Measurements from ENCODE around the gene CDC20.

The CDC20 gene

DNA sequence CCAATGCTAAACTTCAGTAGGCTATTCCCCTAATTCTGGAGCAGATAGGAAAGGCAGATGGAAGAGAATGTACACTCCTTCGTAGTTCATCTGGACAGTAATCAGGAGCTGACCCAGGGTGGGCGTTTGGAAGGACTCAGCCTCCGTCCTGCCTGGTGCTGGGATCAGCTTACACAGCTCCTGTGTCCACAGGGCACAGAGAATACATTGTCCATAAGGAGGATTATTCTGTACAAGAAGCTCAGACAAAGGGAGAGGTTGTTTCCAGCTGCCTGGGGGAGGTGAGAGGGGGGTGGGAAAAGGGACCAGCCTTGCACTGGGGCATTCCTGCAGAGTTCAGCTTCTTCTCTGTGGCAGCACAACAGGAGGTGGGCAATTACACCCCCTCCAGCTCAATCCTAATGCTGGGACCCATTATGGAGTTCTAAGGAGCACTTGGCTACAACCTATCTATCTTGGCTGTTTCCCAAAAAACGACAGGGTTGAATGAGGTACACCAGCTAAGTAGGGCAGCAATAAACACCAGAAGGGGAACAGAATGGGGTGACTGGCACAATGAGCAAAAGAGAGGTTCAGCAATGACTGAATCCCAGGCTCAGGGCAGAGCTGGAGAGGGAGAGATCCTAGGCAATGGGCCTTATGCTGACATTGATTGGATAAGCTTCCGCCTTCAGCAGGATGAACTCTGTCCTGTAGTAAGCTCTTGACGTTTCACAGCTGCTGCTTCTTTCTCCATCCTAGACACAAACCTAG, 23.4 kb downstream of the CDC20 start:
- Histone ChIP-seq H3K9ac (ENCODE audit: low read length) (no peak overlapping the region), H3K4me3 (ENCODE audit: low read depth, low read length, poor library complexity, severe bottlenecking) (no peak overlapping the region), H3K27ac (ENCODE audit: low read depth, low read length, poor library complexity, severe bottlenecking) (no peak overlapping the region), H3K36me3 (ENCODE audit: insufficient read depth, low read length) (peaks cover 60% of the 10 kb centered on the region), H3K4me2 (ENCODE audit: low read length) (no peak overlapping the region), H4K20me1 (ENCODE audit: insufficient read depth, low read length) (no peaks in the 10 kb centered on the region), H2AFZ (ENCODE audit: low read length) (no peak overlapping the region), H3K4me1 (ENCODE audit: insufficient read depth, low read length, severe bottlenecking) (no peaks in the 10 kb centered on the region), H3K79me2 (ENCODE audit: insufficient read depth, low read length) (no peaks in the 10 kb centered on the region), H3F3A (ENCODE audit: insufficient read depth, low read length) (no peaks in the 10 kb centered on the region), H3K9me2 (ENCODE audit: low read depth, low read length) (no peaks in the 10 kb centered on the region), H3K27me3 (ENCODE audit: insufficient read depth, low read length) (no peaks in the 10 kb centered on the region), H3K9me3 (ENCODE audit: low read length) (no peaks in the 10 kb centered on the region)
- TF ChIP-seq EZH2 (IDR thresholded peaks at IDR 0.05; ENCODE audit: borderline replicate concordance, low read length): no peak
- TF ChIP-seq, protein P1, sequence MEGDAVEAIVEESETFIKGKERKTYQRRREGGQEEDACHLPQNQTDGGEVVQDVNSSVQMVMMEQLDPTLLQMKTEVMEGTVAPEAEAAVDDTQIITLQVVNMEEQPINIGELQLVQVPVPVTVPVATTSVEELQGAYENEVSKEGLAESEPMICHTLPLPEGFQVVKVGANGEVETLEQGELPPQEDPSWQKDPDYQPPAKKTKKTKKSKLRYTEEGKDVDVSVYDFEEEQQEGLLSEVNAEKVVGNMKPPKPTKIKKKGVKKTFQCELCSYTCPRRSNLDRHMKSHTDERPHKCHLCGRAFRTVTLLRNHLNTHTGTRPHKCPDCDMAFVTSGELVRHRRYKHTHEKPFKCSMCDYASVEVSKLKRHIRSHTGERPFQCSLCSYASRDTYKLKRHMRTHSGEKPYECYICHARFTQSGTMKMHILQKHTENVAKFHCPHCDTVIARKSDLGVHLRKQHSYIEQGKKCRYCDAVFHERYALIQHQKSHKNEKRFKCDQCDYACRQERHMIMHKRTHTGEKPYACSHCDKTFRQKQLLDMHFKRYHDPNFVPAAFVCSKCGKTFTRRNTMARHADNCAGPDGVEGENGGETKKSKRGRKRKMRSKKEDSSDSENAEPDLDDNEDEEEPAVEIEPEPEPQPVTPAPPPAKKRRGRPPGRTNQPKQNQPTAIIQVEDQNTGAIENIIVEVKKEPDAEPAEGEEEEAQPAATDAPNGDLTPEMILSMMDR (IDR thresholded peaks at IDR 0.05; ENCODE audit: low read length): no peak

DNA sequence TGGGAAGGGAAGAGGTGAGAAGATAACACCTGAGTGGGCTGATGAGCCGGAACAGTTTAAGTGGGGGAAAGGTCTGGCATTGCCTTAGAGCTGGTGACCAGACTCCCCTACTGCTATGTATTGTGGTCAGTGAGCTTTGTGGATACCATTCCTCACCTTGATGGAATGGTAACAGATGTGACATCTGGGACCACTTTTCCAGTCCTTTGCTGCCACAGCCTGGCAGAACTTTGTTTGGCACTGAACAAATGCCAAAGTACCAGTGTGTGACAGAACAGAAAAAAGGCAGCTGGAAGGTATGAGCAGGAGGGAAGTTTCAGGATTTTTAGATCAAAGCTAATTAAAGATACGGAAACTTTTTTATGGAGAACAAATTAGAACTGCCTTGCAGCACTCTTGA, 24.7 kb downstream of the CDC20 start:
- H3K9ac ChIP-seq (ENCODE audit: low read length): no peak overlapping the region
- H3K27me3 ChIP-seq (ENCODE audit: insufficient read depth, low read length): no peaks in the 10 kb centered on the region
- no peaks in the 10 kb centered on the region for H3K9me3 ChIP-seq (ENCODE audit: low read length)
- no peak overlapping the region for H3K27ac ChIP-seq (ENCODE audit: low read depth, low read length, poor library complexity, severe bottlenecking)
- no peak overlapping the region for H3K4me2 ChIP-seq (ENCODE audit: low read length)
- no peak overlapping the region for H2AFZ ChIP-seq (ENCODE audit: low read length)
- no peak for TF ChIP-seq EZH2 (IDR thresholded peaks at IDR 0.05; ENCODE audit: borderline replicate concordance, low read length)
- TF ChIP-seq, protein P1 (IDR thresholded peaks at IDR 0.05; ENCODE audit: low read length): no peak
- H3K4me1 ChIP-seq (ENCODE audit: insufficient read depth, low read length, severe bottlenecking): peaks cover 6% of the 10 kb centered on the region
- H3F3A ChIP-seq (ENCODE audit: insufficient read depth, low read length): no peaks in the 10 kb centered on the region
- H3K36me3 ChIP-seq (ENCODE audit: insufficient read depth, low read length): peaks cover 65% of the 10 kb centered on the region
- no peaks in the 10 kb centered on the region for H4K20me1 ChIP-seq (ENCODE audit: insufficient read depth, low read length)
- peaks cover 3% of the 10 kb centered on the region; the same call in 1 of the 2 replicates for H3K79me2 ChIP-seq (ENCODE audit: insufficient read depth, low read length)
- H3K9me2 ChIP-seq (ENCODE audit: low read depth, low read length): no peaks in the 10 kb centered on the region
- H3K4me3 ChIP-seq (ENCODE audit: low read depth, low read length, poor library complexity, severe bottlenecking): no peak overlapping the region

DNA sequence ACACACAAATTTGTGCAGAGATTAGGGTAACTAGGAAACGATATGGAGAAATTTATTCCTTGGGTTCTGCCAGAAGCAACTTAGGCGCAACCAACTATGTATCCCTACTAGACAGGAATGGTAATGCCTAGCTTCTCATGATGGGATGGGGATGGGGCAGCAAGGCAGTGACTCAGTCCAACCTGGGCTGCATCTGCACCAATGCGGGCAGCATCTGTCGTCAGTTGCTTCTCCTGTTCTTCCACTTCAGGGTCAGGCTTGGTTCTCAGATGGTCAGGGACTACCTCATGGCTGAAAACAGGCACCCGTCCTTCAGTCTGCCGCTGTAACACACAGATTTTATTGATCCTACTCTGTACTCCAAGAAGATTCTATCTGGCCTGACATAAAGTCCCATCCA, 27.9 kb downstream of the CDC20 start:
- H3K9me2 ChIP-seq (ENCODE audit: low read depth, low read length): no peaks in the 10 kb centered on the region
- no peaks in the 10 kb centered on the region for H4K20me1 ChIP-seq (ENCODE audit: insufficient read depth, low read length)
- peaks cover 57% of the 10 kb centered on the region for H3K36me3 ChIP-seq (ENCODE audit: insufficient read depth, low read length)
- H3K4me1 ChIP-seq (ENCODE audit: insufficient read depth, low read length, severe bottlenecking): peaks cover 23% of the 10 kb centered on the region
- no peaks in the 10 kb centered on the region for H3K9me3 ChIP-seq (ENCODE audit: low read length)
- H3K4me2 ChIP-seq (ENCODE audit: low read length): no peak overlapping the region
- no peak overlapping the region for H3K27ac ChIP-seq (ENCODE audit: low read depth, low read length, poor library complexity, severe bottlenecking)
- TF ChIP-seq EZH2 (IDR thresholded peaks at IDR 0.05; ENCODE audit: borderline replicate concordance, low read length): no peak
- TF ChIP-seq, protein P1 (IDR thresholded peaks at IDR 0.05; ENCODE audit: low read length): no peak
- no peaks in the 10 kb centered on the region for H3F3A ChIP-seq (ENCODE audit: insufficient read depth, low read length)
- H3K9ac ChIP-seq (ENCODE audit: low read length): no peak overlapping the region
- no peak overlapping the region for H2AFZ ChIP-seq (ENCODE audit: low read length)
- peaks cover 18% of the 10 kb centered on the region for H3K79me2 ChIP-seq (ENCODE audit: insufficient read depth, low read length)
- H3K27me3 ChIP-seq (ENCODE audit: insufficient read depth, low read length): no peaks in the 10 kb centered on the region
- H3K4me3 ChIP-seq (ENCODE audit: low read depth, low read length, poor library complexity, severe bottlenecking): no peak overlapping the region

Data from OCI-LY1 (cell line).